GM12801 (cell line): ENCODE results near the gene EVC2.

Source experiments
- TF ChIP-seq, protein P1 (sequence below): IDR thresholded peaks from one replicate; pipeline ENCODE4 v1.5.1; 2011; ENCODE audit warnings: control low read depth; ENCODE audit not compliant: insufficient read length; ENCODE audit errors: extremely low read depth

Gene EVC2

DNA sequence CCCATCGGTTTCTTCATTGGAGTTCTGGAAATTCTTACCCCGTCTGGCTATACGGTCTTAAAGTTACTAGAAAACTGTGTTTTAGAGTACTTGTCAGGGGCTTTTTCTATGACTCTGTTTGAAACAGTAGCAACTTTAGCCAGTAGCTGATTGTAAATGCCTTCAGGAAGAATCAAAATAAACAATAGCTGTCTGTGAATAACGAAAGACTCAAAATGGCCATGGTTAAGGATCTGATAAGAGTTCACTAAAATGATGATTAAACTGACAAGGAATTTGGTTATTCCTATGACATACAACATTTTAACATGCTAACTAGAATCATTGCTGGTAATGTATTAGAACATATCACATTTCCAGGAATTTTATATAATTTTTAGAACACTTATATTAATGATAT, 191.0 kb downstream of the EVC2 start:
- TF ChIP-seq, protein P1, sequence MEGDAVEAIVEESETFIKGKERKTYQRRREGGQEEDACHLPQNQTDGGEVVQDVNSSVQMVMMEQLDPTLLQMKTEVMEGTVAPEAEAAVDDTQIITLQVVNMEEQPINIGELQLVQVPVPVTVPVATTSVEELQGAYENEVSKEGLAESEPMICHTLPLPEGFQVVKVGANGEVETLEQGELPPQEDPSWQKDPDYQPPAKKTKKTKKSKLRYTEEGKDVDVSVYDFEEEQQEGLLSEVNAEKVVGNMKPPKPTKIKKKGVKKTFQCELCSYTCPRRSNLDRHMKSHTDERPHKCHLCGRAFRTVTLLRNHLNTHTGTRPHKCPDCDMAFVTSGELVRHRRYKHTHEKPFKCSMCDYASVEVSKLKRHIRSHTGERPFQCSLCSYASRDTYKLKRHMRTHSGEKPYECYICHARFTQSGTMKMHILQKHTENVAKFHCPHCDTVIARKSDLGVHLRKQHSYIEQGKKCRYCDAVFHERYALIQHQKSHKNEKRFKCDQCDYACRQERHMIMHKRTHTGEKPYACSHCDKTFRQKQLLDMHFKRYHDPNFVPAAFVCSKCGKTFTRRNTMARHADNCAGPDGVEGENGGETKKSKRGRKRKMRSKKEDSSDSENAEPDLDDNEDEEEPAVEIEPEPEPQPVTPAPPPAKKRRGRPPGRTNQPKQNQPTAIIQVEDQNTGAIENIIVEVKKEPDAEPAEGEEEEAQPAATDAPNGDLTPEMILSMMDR, result no peak

DNA sequence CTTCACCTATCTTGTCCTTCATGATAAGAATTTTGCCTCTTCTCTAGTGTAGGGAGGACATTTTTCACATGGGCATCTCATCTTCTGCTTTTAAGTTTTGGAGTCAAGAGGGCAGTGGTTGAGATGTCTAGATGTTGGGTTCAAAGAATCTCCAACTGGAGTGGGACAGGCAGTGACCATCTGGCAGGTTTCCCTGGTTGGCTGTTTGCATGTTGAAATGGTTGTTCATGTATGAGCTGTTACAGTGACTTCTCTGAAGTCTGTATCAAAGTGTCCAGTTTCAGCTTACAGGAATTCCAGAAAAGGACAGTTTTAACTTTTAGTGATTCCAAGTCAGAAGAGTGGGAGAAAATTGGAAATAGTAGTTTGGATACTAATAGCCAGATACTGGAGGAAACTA, 192.7 kb downstream of the EVC2 start:
- TF ChIP-seq, protein P1, result no peak
